Neural crest cell (in vitro differentiated cells): Measurements from ENCODE around the gene CCNK. TPM values are rescaled to one million over a fixed set of nuclear protein-coding genes. Genes with fewer than 3 reads are reported as not detected.

Experiments used
- DNase-seq: peaks from one replicate; pipeline ENCODE4 v3.0.0; 2021; ENCODE audit warnings: low read depth, mixed read lengths, low spot score
- H3K27ac Mint-ChIP-seq: one replicate; pipeline ENCODE4 v1.8.0; 2021; ENCODE audit warnings: mild to moderate bottlenecking, mixed read lengths; ENCODE audit not compliant: unreplicated experiment
- H3K27me3 Mint-ChIP-seq: 2 replicates; pipeline ENCODE4 v1.8.0; 2021; ENCODE audit warnings: low read depth, mild to moderate bottlenecking, mixed read lengths
- H3K36me3 Mint-ChIP-seq: 2 replicates; pipeline ENCODE4 v1.8.0; 2021; ENCODE audit warnings: low read depth, mild to moderate bottlenecking, mixed read lengths
- H3K4me1 Mint-ChIP-seq: 2 replicates; pipeline ENCODE4 v1.8.0; 2021; ENCODE audit warnings: mixed read lengths
- H3K4me3 Mint-ChIP-seq: one replicate; pipeline ENCODE4 v1.8.0; 2021; ENCODE audit warnings: mild to moderate bottlenecking, mixed read lengths
- H3K9me3 Mint-ChIP-seq: 2 replicates; pipeline ENCODE4 v1.8.0; 2021; ENCODE audit warnings: mixed read lengths
- total RNA-seq: library from RNA; stranded (reverse); gene quantifications from 2 replicates; pipeline ENCODE4 v1.2.1, GENCODE V29; 2021
- TF ChIP-seq, protein P1 (sequence below): fragments of 200-600 bp; sonication (generic); conservative IDR thresholded peaks from 2 replicates; pipeline ENCODE4 v1.5.0; 2021; ENCODE audit warnings: antibody characterized with exemption, mild to moderate bottlenecking

CCNK gene
- total RNA-seq, 1 donor from 2014 or later = 69.6 TPM

DNA sequence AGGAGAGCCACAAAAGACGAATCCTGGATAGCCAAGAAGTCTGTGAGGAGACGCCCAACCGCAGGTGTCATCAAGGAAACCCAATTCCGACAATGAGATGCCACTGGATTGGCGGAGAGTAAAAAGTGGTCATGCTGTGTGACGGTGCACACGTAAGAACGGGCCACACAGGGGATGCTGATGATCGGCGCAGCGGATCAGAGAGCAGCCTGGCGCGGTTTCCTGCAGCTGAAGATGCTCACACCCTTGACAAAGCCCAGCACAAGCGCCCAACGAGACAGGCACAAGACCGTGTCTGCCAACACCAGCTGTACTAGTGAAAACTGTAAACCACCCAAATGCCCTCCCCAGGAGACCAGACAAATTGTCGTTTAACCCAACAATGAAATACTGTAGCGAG is 67.0 kb downstream of the CCNK start:
- DNase-seq = no peak
- TF ChIP-seq, protein P1, sequence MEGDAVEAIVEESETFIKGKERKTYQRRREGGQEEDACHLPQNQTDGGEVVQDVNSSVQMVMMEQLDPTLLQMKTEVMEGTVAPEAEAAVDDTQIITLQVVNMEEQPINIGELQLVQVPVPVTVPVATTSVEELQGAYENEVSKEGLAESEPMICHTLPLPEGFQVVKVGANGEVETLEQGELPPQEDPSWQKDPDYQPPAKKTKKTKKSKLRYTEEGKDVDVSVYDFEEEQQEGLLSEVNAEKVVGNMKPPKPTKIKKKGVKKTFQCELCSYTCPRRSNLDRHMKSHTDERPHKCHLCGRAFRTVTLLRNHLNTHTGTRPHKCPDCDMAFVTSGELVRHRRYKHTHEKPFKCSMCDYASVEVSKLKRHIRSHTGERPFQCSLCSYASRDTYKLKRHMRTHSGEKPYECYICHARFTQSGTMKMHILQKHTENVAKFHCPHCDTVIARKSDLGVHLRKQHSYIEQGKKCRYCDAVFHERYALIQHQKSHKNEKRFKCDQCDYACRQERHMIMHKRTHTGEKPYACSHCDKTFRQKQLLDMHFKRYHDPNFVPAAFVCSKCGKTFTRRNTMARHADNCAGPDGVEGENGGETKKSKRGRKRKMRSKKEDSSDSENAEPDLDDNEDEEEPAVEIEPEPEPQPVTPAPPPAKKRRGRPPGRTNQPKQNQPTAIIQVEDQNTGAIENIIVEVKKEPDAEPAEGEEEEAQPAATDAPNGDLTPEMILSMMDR = no peak
- peaks cover 43% of the 10 kb centered on the region for H3K4me1 Mint-ChIP-seq
- no peak overlapping the region for H3K27ac Mint-ChIP-seq
- no peaks in the 10 kb centered on the region for H3K9me3 Mint-ChIP-seq
- H3K4me3 Mint-ChIP-seq = no peak overlapping the region
- H3K36me3 Mint-ChIP-seq = no peaks in the 10 kb centered on the region
- H3K27me3 Mint-ChIP-seq = peaks cover 22% of the 10 kb centered on the region

DNA sequence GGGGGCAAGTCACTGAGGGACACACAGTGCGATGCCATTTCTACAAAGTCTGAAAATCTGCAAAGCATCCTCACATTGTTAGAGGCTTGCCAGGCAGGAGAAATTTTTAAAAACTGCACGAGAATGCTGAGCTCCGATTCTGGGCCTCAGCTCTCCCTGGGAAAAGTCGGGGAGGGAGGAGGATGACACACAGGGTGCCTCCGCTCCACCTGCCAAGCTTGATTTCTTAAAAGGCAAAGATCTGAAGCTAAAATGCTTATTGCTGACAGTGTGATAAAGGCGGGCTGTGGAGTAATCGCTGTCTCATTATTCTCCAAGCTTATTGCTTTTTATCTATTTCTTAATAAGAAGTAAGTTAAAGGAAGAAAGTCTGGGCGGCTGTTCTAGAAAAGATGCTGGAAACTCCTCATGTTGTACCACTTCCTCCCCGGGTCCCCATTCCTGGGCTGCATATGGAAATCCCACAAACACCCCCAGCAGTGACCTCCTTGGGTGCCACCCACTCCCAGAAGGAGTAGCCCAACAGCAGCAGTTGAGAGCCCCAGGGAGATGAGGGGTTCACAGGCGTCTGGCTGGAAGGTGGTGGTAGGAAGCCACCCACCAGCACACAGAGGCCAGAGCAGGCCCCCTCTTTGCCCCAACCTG is 67.8 kb downstream of the CCNK start:
- Mint-ChIP-seq H3K9me3 (no peaks in the 10 kb centered on the region), H3K27me3 (peaks cover 18% of the 10 kb centered on the region), H3K36me3 (no peaks in the 10 kb centered on the region), H3K4me3 (peak overlapping the region; percentile 9), H3K4me1 (peaks cover 40% of the 10 kb centered on the region), H3K27ac (no peak overlapping the region)
- no peak for DNase-seq
- TF ChIP-seq, protein P1 = no peak

DNA sequence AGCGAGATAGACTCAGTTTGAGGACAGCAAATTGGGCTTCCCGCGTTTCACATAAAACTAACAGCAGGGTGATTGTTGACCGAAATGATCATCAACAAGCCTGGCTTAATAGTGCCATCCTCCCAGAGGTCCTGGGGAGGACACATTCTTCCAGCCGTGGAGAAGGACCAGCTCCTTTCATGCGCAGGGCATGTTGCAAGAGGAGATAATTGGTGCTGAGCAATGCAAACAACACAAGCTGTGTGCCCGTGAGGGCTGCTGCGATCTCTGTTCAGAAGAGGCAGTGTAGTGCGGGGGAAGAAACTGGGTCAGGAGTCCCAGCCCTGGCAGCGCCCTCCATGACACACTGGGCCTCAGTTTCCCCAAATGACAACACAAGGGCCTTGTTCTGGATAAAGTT is 68.5 kb downstream of the CCNK start:
- Mint-ChIP-seq H3K4me1 (peaks cover 35% of the 10 kb centered on the region), H3K27ac (no peak overlapping the region), H3K4me3 (no peak overlapping the region), H3K9me3 (no peaks in the 10 kb centered on the region), H3K27me3 (peaks cover 16% of the 10 kb centered on the region), H3K36me3 (no peaks in the 10 kb centered on the region)
- no peak for DNase-seq
- TF ChIP-seq, protein P1 = no peak

DNA sequence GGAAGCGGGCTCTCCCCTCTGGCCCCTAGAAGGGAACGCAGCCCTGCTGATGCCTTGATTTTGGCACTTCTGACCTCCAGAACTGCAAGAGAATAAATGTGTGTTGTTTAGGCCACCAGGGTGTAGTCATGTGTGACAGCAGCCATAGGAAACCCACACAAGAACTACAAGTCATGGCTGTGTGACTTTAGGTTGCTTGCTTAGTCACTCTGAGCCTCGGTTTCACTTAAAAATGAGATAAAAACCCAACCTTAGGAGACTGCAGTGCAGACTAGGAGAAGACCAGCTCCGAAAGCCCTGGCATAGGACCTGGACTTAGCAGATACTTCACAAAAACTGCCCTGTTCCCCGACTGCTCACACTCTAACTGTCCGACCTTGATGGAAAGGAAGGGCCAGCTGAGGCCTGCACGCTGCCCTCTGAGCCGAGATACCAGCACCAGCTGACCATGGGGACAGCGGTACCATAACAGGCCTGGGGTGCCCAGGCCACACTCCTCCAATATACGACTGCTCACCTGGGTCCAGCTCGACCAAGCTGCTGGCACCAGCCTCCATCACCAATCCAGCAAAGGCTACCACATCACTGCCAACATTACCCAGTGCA is 69.3 kb downstream of the CCNK start:
- H3K4me3 Mint-ChIP-seq = no peak overlapping the region
- no peak for DNase-seq
- TF ChIP-seq, protein P1 = no peak
- peaks cover 11% of the 10 kb centered on the region for H3K27me3 Mint-ChIP-seq
- H3K9me3 Mint-ChIP-seq = no peaks in the 10 kb centered on the region
- no peak overlapping the region for H3K27ac Mint-ChIP-seq
- peaks cover 28% of the 10 kb centered on the region for H3K4me1 Mint-ChIP-seq
- H3K36me3 Mint-ChIP-seq = no peaks in the 10 kb centered on the region

DNA sequence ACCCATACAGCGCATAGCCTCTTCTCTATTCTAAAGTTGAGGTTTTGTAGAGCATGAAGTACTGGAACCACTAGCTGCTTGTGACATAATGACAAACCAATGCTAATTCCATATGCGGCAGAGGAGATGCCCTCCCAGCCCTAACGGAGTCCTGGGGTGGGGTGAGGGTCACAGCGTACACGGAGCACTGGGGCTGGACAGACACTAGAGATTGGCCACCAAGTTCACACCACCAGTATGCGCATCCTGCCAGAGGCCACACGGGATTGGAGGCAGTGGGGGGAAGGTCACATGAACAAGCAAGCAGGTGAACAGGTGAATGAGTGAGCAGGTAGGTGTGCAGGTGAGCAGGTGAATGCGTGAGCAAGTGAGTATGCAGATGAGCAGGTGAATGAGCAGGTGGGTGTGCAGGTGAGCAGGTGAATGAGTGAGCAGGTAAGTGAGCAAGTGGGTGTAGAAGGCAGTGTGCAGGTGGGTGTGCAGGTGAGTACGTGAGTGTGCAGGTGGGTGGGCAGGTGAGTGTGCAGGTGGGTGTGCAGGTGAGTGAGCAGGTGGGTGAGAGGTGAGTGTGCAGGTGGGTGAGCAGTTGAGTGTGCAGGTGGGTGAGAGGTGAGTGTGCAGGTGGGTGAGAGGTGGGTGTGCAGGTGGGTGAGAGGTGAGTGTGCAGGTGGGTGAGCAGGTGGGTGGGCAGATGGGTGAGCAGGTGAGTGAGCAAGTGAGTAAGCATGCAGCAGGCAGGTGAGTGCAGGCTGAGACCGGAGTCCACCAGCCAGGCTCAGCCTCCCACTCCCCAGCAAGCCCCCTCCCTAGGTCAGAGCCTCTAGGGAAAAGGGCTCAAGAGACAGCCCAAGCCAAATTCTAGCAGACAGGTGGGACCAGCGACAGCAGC is 70.1 kb downstream of the CCNK start:
- no peaks in the 10 kb centered on the region for H3K36me3 Mint-ChIP-seq
- no peaks in the 10 kb centered on the region for H3K9me3 Mint-ChIP-seq
- H3K4me1 Mint-ChIP-seq = peaks cover 20% of the 10 kb centered on the region
- peaks cover 7% of the 10 kb centered on the region for H3K27me3 Mint-ChIP-seq
- H3K27ac Mint-ChIP-seq = no peak overlapping the region
- TF ChIP-seq, protein P1 = no peak
- H3K4me3 Mint-ChIP-seq = no peak overlapping the region
- DNase-seq = no peak
